Ovary (tissue), 9 donors: Measurements from ENCODE around the gene MPDU1. TPM values are rescaled to one million over a fixed set of nuclear protein-coding genes. Genes with fewer than 3 reads are reported as not detected.

Experiments used
- DNase-seq, 5 donors: peaks; one replicate each; pipeline ENCODE4 v3.0.0-alpha.2; 2019 to 2020
- H3K27ac ChIP-seq, 2 donors: fragments of 200-600 bp; one replicate each; pipeline versions ENCODE4 v1.5.1 to v1.8.0; 2019 to 2022
- H3K27me3 ChIP-seq: fragments of 200-600 bp; one replicate; pipeline ENCODE4 v1.8.0; 2022
- H3K36me3 ChIP-seq: fragments of 200-600 bp; sonication (generic); one replicate; pipeline ENCODE4 v1.5.1; 2019
- H3K4me1 ChIP-seq: one replicate; pipeline ENCODE4 v1.8.1; 2013; ENCODE audit warnings: mild to moderate bottlenecking, moderate library complexity; ENCODE audit not compliant: insufficient read depth
- H3K4me3 ChIP-seq: fragments of 200-600 bp; sonication (generic); one replicate; pipeline ENCODE4 v1.5.1; 2017
- H3K9me3 ChIP-seq, 2 donors: fragments of 200-600 bp in 1 of 2; sonication (generic) in 1 of 2; one replicate each; pipeline versions ENCODE4 v1.5.1 to v1.8.1; 2013 to 2019; ENCODE audit warnings: mild to moderate bottlenecking in 1 of 2, moderate library complexity in 1 of 2
- CTCF ChIP-seq, 3 donors: fragments of 450-650 bp in 2 of 3; fragments of 200-600 bp in 1 of 3; IDR thresholded peaks; one replicate each; pipeline versions ENCODE4 v1.5.1 to v1.8.0; 2016 to 2022; ENCODE audit warnings: antibody characterized with exemption in 3 of 3, mild to moderate bottlenecking in 1 of 3
- EP300 ChIP-seq: sonication (generic); formaldehyde crosslinking; IDR thresholded peaks from one replicate; pipeline ENCODE4 v1.6.1; 2017; ENCODE audit warnings: antibody characterized with exemption
- POLR2A ChIP-seq: fragments of 450-650 bp; IDR thresholded peaks from one replicate; pipeline ENCODE4 v1.6.1; 2017; ENCODE audit warnings: antibody characterized with exemption, mild to moderate bottlenecking, moderate library complexity
- WGBS, 3 donors: extraction: QIAGEN DNeasy Blood & Tissue Kit in 1 of 3; methylation state at CpG; one replicate each; pipeline versions ENCODE4 v1.1.5 to v1.1.7; 2013 to 2017; 5-methylcytosine and 5-hydroxymethylcytosine counted together
- intact Hi-C, 4 donors: fragments of 100-400 bp; cut with DNase I; formaldehyde crosslinking; loops; one replicate each; pipeline versions ENCODE4 v1.11.0 to v1.15.1; 2022 to 2023
- polyA plus RNA-seq, 2 donors: library from polyadenylated mRNA; stranded (reverse); fragments of 200-250 nt in 1 of 2; fragments of 350-450 nt in 1 of 2; fragmentation: Illumina TruSeq in 1 of 2; extraction: RNeasy Lipid Tissue Mini Kit (QIAGEN cat#74804) in 1 of 2; gene quantifications; one replicate each; pipeline ENCODE4 v1.2.3, GENCODE V29; 2013 to 2014
- total RNA-seq, 7 donors: library from RNA; depleted of rRNA in 2 of 7; stranded (reverse); fragments of >200 nt in 2 of 7; fragmentation: NEBNext Ultra II Directional in 3 of 7; extraction: Animal tissue kit (Norgen Biotek cat#: 25700) in 3 of 7; gene quantifications; one replicate each; pipeline versions ENCODE4 v1.1.0 to v1.2.4, GENCODE V29; 2016 to 2023
- donor health status: DM: no; HTN: no; CAD: no; lungs with moderate emphysema.
- donor health status: DM: no; HTN: no; CAD: no.
- donor health status: Bipolar disorder and iron deficiency.
- donor health status: DM: yes; HTN: yes; CAD: no.
- donor health status: DM: no; HTN: no; CAD: no.
- donor health status: DM: yes; HTN: yes; CAD: no.

The MPDU1 gene
- total and polyA plus RNA-seq, 9 donors, result 13.0 to 87.9 (median 21.0) TPM

GRCh38 chr17:7587420-7588151 is 3.9 kb downstream of the MPDU1 start:
- TF ChIP-seq EP300, result no peak
- TF ChIP-seq CTCF (IDR thresholded peaks at IDR 0.05), result no peak
- no peak for TF ChIP-seq POLR2A
- intact Hi-C loops, result loop anchor here in 1 of 4 donors (2.0 kb wide), 1 partner anchor 77 kb away; no protein-coding TSS in a partner anchor
- peak in 1 of 5 donors; percentile 18 for DNase-seq
- no peaks in the 10 kb centered on the region for H3K36me3 ChIP-seq
- no peak overlapping the region for H3K27ac ChIP-seq
- 47 to 59% (median 49%) methylated on average over 12 of the region's 12 CpGs for WGBS, 3 donors
- H3K4me1 ChIP-seq, result peaks cover 15% of the 10 kb centered on the region
- no peak overlapping the region for H3K4me3 ChIP-seq
- H3K27me3 ChIP-seq, result no peaks in the 10 kb centered on the region
- H3K9me3 ChIP-seq, result no peaks in the 10 kb centered on the region

DNA sequence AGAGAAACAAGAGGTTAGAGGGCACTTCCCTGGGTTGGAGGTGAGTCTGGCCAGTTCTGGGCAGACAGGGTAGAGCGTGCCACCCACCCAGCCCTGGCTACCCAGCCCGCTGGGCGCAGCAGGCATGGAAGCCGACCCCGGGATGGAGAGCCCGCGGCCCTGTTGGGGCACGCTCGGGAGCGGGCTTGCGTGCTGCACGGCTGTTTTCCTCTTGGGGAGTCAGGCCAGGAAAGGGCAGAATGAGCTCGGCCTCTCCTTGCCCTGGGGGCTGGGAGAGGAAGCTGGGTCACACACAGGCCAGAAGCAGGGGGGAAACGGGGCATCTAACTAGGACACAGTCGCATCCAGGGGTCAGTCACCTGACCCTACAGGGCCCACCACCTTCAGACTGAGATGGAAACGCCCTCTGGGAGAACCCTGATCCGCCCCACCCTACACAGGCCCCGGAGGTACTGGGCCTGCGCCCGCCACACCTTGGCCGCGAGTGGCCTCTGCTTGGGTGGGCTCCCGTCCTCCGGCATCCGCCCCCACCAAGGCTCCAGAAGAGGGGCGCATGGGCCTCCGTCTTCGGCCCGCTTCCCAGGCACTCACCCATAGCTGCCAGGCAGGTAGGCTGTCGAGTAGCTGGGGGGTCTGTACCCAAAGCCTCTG is 5.0 kb downstream of the MPDU1 start:
- DNase-seq, result no peak
- peaks cover 8% of the 10 kb centered on the region for H3K4me1 ChIP-seq
- H3K4me3 ChIP-seq, result peak overlapping the region; percentile 67
- WGBS, 3 donors, result 28 to 52% (median 34%) methylated on average over 24 to 30 of the region's 30 CpGs
- no peaks in the 10 kb centered on the region for H3K27me3 ChIP-seq
- no peaks in the 10 kb centered on the region for H3K9me3 ChIP-seq
- TF ChIP-seq POLR2A (no peak), CTCF (IDR thresholded peaks at IDR 0.05) (no peak), EP300 (no peak)
- H3K36me3 ChIP-seq, result no peaks in the 10 kb centered on the region
- H3K27ac ChIP-seq, result peak overlapping the region; percentile 12 to 42
- intact Hi-C loops, result no loop called here

GRCh38 chr17:7589204-7589868 is 5.7 kb downstream of the MPDU1 start:
- H3K9me3 ChIP-seq, result no peaks in the 10 kb centered on the region
- H3K36me3 ChIP-seq, result no peaks in the 10 kb centered on the region
- H3K4me1 ChIP-seq, result peaks cover 7% of the 10 kb centered on the region
- no peaks in the 10 kb centered on the region for H3K27me3 ChIP-seq
- 8 to 17% (median 8%) methylated on average over 44 to 56 of the region's 56 CpGs for WGBS, 3 donors
- DNase-seq, result peak; percentile 87 to 92 (median 89)
- peak overlapping the region; percentile 67 for H3K4me3 ChIP-seq
- TF ChIP-seq CTCF (IDR thresholded peaks at IDR 0.05), result peak; percentile 89 to 93 (median 90)
- TF ChIP-seq EP300, result no peak
- TF ChIP-seq POLR2A, result peak; percentile 19
- peak overlapping the region; percentile 12 to 42 for H3K27ac ChIP-seq
- intact Hi-C loops, result no loop called here

DNA sequence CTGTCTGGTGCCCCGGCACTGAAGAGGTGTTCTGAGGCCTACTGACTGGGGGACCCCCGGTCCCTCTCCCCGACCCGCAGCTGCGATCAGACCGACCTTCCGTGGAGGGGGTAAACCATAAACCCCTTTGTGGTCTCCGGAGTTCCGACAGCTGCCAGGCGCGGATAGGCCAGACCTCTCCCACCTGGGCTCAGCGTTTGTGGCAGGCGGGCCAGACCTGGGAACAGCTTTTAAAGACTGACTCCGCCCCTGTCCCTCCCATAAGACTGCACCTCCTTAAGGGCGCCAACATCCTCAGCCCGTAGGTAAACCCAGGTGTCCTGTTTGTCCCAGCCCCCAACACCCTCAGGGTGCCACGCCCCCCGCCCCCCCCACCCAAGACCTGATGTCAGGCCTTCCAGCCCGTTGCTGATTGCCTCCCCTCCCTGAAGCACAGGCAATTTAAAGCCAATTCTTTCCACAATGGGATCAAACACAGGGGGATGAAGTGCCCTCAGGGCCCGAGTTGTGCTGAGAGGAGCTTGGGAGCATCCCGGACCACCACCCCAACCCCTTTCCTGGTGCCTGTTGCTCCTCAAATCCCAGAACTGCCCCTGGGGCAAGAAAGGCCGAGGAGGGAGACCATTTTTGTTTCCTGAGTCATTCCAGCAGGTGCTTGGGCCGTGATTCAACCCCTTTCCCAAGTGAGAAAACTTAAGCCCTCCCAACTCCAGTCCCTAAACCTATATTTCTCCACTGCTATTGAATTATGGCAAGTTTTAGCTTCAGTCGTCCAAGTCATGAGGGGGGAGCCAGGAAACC is 6.4 kb downstream of the MPDU1 start, which contains the start of gene SOX15:
Gene SOX15, minus strand, starts transcription at position 204 of the 801 bp plus-strand sequence. CDS start 418 bp downstream, outside the sequence.
- Histone ChIP-seq H3K27me3 (no peaks in the 10 kb centered on the region), H3K27ac (peak within 1 kb of the TSS; percentile 12 to 42), H3K9me3 (no peaks in the 10 kb centered on the region), H3K4me1 (peaks cover 3% of the 10 kb centered on the region), H3K36me3 (no peaks in the 10 kb centered on the region), H3K4me3 (peak within 1 kb of the TSS; percentile 67)
- intact Hi-C loops, result loop anchor here in 1 of 4 donors (10.0 kb wide), 1 partner anchor 75 kb away; no protein-coding TSS in a partner anchor
- no peak for DNase-seq
- WGBS, 3 donors, result 60 to 62% (median 61%) methylated on average over 23 to 24 of the region's 24 CpGs
- TF ChIP-seq CTCF (IDR thresholded peaks at IDR 0.05), result no peak
- TF ChIP-seq EP300, result no peak
- no peak for TF ChIP-seq POLR2A
